GDM1 (cell line): Measurements from ENCODE around the gene LETM1.

Experiments used
- DNase-seq: peaks from one replicate; lab custom pipeline; 2025; lab: John Stamatoyannopoulos, UW

Gene LETM1

GRCh38 chr4:1872870-1873269 lies 16.9 kb upstream of the LETM1 start:
- no peak for DNase-seq

- DNase-seq: no peak
These were observed 15.6 kb upstream of the LETM1 start for GRCh38 chr4:1871471-1872021.

GRCh38 chr4:1870578-1871443 lies 14.9 kb upstream of the LETM1 start, which contains the start of gene NSD2:
Gene NSD2 (plus strand): TSS chr4:1871393. CDS start chr4:1900655, 29,262 bp downstream.
- DNase-seq: peak; percentile 83

GRCh38 chr4:1870328-1870577 lies 14.3 kb upstream of the LETM1 start:
- no peak for DNase-seq

- no peak for DNase-seq
These were observed 13.8 kb upstream of the LETM1 start for GRCh38 chr4:1869530-1870327.

- DNase-seq: no peak
These were observed 13.0 kb upstream of the LETM1 start for GRCh38 chr4:1868912-1869311.

- DNase-seq: no peak
These were observed 12.3 kb upstream of the LETM1 start for GRCh38 chr4:1868293-1868692.

GRCh38 chr4:1866189-1866661 lies 10.3 kb upstream of the LETM1 start:
- DNase-seq: no peak

- DNase-seq: no peak
These were observed 8.4 kb upstream of the LETM1 start for GRCh38 chr4:1864076-1865008.

GRCh38 chr4:1863297-1864033 lies 7.5 kb upstream of the LETM1 start:
- no peak for DNase-seq

- no peak for DNase-seq
These were observed 7.0 kb upstream of the LETM1 start for GRCh38 chr4:1862961-1863296.

- no peak for DNase-seq
These were observed 6.3 kb upstream of the LETM1 start for GRCh38 chr4:1862055-1862911.

- DNase-seq: no peak
These were observed 3.4 kb upstream of the LETM1 start for GRCh38 chr4:1859389-1859753.

GRCh38 chr4:1857931-1858330 lies 2.0 kb upstream of the LETM1 start:
- DNase-seq: no peak

GRCh38 chr4:1856943-1857699 lies 1.2 kb upstream of the LETM1 start:
- no peak for DNase-seq

- DNase-seq: no peak
These were observed 454 bp downstream of the LETM1 start for GRCh38 chr4:1855333-1856070.

GRCh38 chr4:1854752-1855151 lies 1.2 kb downstream of the LETM1 start:
- no peak for DNase-seq

- DNase-seq: no peak
These were observed 2.9 kb downstream of the LETM1 start for GRCh38 chr4:1852904-1853623.
